HCT116 (cell line): ENCODE measurements around the gene CD44. TPM values are rescaled to one million over a fixed set of nuclear protein-coding genes. Genes with fewer than 3 reads are reported as not detected.
A peak's percentile ranks its signal among the peaks of the same experiment; 100 is the strongest.

ENCODE experiments used
- ATAC-seq: fragments of 200-7000 bp; cut with Tn5 transposase; 2 replicates; pipeline ENCODE4 v1.9.1; 2020; ENCODE audit warnings: mild to moderate bottlenecking, moderate library complexity
- BruUV-seq: library from RNA; stranded (reverse); fragments of 400-500 nt; replicated peaks from 2 replicates; lab custom pipeline; 2021; lab: Mats Ljungman, UMichigan
- CTCF ChIA-PET: fragments of 300-600 bp; sonication (Branson Sonifier 250); formaldehyde crosslinking; loops from one replicate; lab custom pipeline; 2021; ENCODE audit warnings: antibody characterized with exemption; lab: Charles Lee
- POLR2A ChIA-PET: fragments of 300-600, 350-600 bp; sonication (Branson Sonifier 250); formaldehyde crosslinking; loops from one replicate; lab custom pipeline; 2021; ENCODE audit warnings: antibody characterized with exemption; lab: Charles Lee
- RAD21 ChIA-PET, 2 experiments: fragments of 300-600 bp; sonication (Branson Sonifier 250); formaldehyde crosslinking; loops; one replicate each; lab custom pipeline; 2023; ENCODE audit warnings: low total read pairs in 2 of 2; ENCODE audit not compliant: uncharacterized antibody in 2 of 2, unreplicated experiment in 2 of 2, low non-redundant PET in 1 of 2; lab: Charles Lee
- DNase-seq: peaks from one replicate; pipeline ENCODE4 v3.0.0-alpha.2; 2010; ENCODE audit warnings: low read depth, low spot score
- H2AFZ ChIP-seq: fragments of 200-600 bp; shearing (Covaris generic), sonication (generic); 2 replicates; pipeline ENCODE4 v1.6.1; 2017; ENCODE audit warnings: low read depth, mixed run types, mixed read lengths, antibody characterized with exemption, low read length; ENCODE audit not compliant: poor library complexity, severe bottlenecking
- H3K27ac ChIP-seq: 2 replicates; pipeline ENCODE4 v1.5.1; 2012; ENCODE audit warnings: low read depth, low read length
- H3K27me3 ChIP-seq: fragments of 200-600 bp; sonication (generic); 2 replicates; pipeline ENCODE4 v1.6.1; 2016; ENCODE audit warnings: mixed run types, low read length, mixed read lengths; ENCODE audit not compliant: insufficient read depth
- H3K36me3 ChIP-seq, 2 experiments: fragments of 200-500 bp in 1 of 2; fragments of 200-600 bp in 1 of 2; sonication (Bioruptor generic) in 1 of 2; sonication (generic) in 1 of 2; 2 replicates each; pipeline versions ENCODE4 v1.5.1 to v1.6.1; 2014 to 2016; ENCODE audit warnings: low read length in 2 of 2, inconsistent platforms in 1 of 2, mixed read lengths in 1 of 2, mixed run types in 1 of 2; ENCODE audit not compliant: insufficient read depth in 2 of 2, control insufficient read depth in 1 of 2
- H3K4me1 ChIP-seq, 2 experiments: fragments of 200-600 bp in 1 of 2; sonication (generic) in 1 of 2; 2 replicates each; pipeline versions ENCODE4 v1.5.1 to v1.6.1; 2012 to 2017; ENCODE audit warnings: low read length in 2 of 2, inconsistent platforms in 1 of 2, mild to moderate bottlenecking in 1 of 2, mixed read lengths in 1 of 2, mixed run types in 1 of 2, moderate library complexity in 1 of 2; ENCODE audit not compliant: insufficient read depth in 2 of 2, control insufficient read depth in 1 of 2
- H3K4me2 ChIP-seq: fragments of 200-600 bp; sonication (generic); 2 replicates; pipeline ENCODE4 v1.6.1; 2017; ENCODE audit warnings: mixed run types, low read length, mixed read lengths
- H3K4me3 ChIP-seq, 2 experiments: fragments of 200-600 bp in 1 of 2; sonication (generic) in 1 of 2; replicated peaks in 1 of 2; 2 replicates each; pipeline ENCODE4 v1.5.1; 2011 to 2016; ENCODE audit warnings: low read length in 2 of 2, control low read depth in 1 of 2, low read depth in 1 of 2, mild to moderate bottlenecking in 1 of 2, mixed read lengths in 1 of 2, mixed run types in 1 of 2
- H3K79me2 ChIP-seq: fragments of 200-600 bp; sonication (generic); 2 replicates; pipeline ENCODE4 v1.6.1; 2017; ENCODE audit warnings: mild to moderate bottlenecking, mixed run types, low read length, moderate library complexity, mixed read lengths; ENCODE audit not compliant: insufficient read depth
- H3K9ac ChIP-seq: fragments of 200-600 bp; sonication (generic); 2 replicates; pipeline ENCODE4 v1.6.1; 2016; ENCODE audit warnings: low read length, mixed read lengths
- H3K9me2 ChIP-seq: fragments of 200-600 bp; sonication (generic), shearing (Covaris generic); 2 replicates; pipeline ENCODE4 v1.6.1; 2017; ENCODE audit warnings: mixed run types, mild to moderate bottlenecking, moderate library complexity; ENCODE audit not compliant: insufficient read depth
- H3K9me3 ChIP-seq, 2 experiments: fragments of 200-500 bp in 1 of 2; fragments of 200-600 bp in 1 of 2; sonication (Bioruptor generic) in 1 of 2; sonication (generic) in 1 of 2; 2 replicates each; pipeline ENCODE4 v1.6.1; 2014 to 2017; ENCODE audit warnings: low read length in 2 of 2, mixed read lengths in 2 of 2, inconsistent platforms in 1 of 2, low read depth in 1 of 2, mild to moderate bottlenecking in 1 of 2, mixed run types in 1 of 2, moderate library complexity in 1 of 2; ENCODE audit not compliant: control insufficient read depth in 1 of 2, insufficient read depth in 1 of 2
- H4K20me1 ChIP-seq: fragments of 200-600 bp; sonication (generic), shearing (Covaris generic); 2 replicates; pipeline ENCODE4 v1.6.1; 2017; ENCODE audit warnings: mixed run types, mild to moderate bottlenecking, moderate library complexity; ENCODE audit not compliant: insufficient read depth
- EGR1 ChIP-seq: IDR thresholded peaks from 2 replicates; pipeline ENCODE4 v1.6.1; 2012; ENCODE audit warnings: low read depth
- ELF1 ChIP-seq: IDR thresholded peaks from 2 replicates; pipeline ENCODE4 v1.6.1; 2012; ENCODE audit warnings: low read depth, borderline replicate concordance
- EZH2phosphoT487 ChIP-seq: fragments of 200-600 bp; IDR thresholded peaks from 2 replicates; pipeline ENCODE4 v1.6.1; 2018; ENCODE audit warnings: antibody characterized with exemption, borderline replicate concordance
- JUND ChIP-seq: IDR thresholded peaks from 2 replicates; pipeline ENCODE4 v1.6.1; 2012
- POLR2A ChIP-seq: IDR thresholded peaks from 2 replicates; pipeline ENCODE4 v1.7.0; 2011; ENCODE audit warnings: borderline replicate concordance; ENCODE audit not compliant: insufficient read depth, insufficient read length; ENCODE audit errors: extremely low read depth
- RAD21 ChIP-seq: IDR thresholded peaks from 2 replicates; pipeline ENCODE4 v1.6.1; 2012; ENCODE audit warnings: low read depth, mild to moderate bottlenecking
- SRF ChIP-seq: IDR thresholded peaks from 2 replicates; pipeline ENCODE4 v1.6.1; 2012; ENCODE audit warnings: low read depth
- TCF7L2 ChIP-seq: IDR thresholded peaks from 2 replicates; pipeline ENCODE4 v1.7.0; 2011; ENCODE audit warnings: borderline replicate concordance, inconsistent platforms; ENCODE audit not compliant: insufficient read depth, insufficient read length; ENCODE audit errors: extremely low read depth
- YY1 ChIP-seq: IDR thresholded peaks from 2 replicates; pipeline ENCODE4 v1.6.1; 2011; ENCODE audit warnings: low read length, low read depth, moderate library complexity, mild to moderate bottlenecking; ENCODE audit not compliant: insufficient replicate concordance; ENCODE audit errors: extremely low read depth
- intact Hi-C: fragments of 100-400 bp; cut with micrococcal nuclease; formaldehyde crosslinking; loops from 2 replicates; pipeline ENCODE4 v1.10.0; 2022
- total RNA-seq: library from RNA; stranded (reverse); gene quantifications from one replicate; pipeline ENCODE4 v1.2.1, GENCODE V29; 2021; ENCODE audit not compliant: unreplicated experiment
- TF ChIP-seq, protein P1 (sequence below), 3 experiments: fragments of 200-600 bp in 1 of 3; sonication (generic) in 1 of 3; IDR thresholded peaks in 2 of 3; conservative IDR thresholded peaks in 1 of 3; 2 replicates each; pipeline ENCODE4 v1.5.1; 2012 to 2017; ENCODE audit warnings: low read depth in 2 of 3, low read length in 2 of 3, antibody characterized with exemption in 1 of 3, borderline replicate concordance in 1 of 3, control low read depth in 1 of 3, mild to moderate bottlenecking in 1 of 3, mixed read lengths in 1 of 3, mixed run types in 1 of 3, moderate library complexity in 1 of 3; ENCODE audit not compliant: insufficient read depth in 1 of 3
- TF ChIP-seq, protein P2 (sequence below): IDR thresholded peaks from 2 replicates; pipeline ENCODE4 v1.6.1; 2012
- TF ChIP-seq, protein P3 (sequence below): IDR thresholded peaks from 2 replicates; pipeline ENCODE4 v1.6.1; 2011; ENCODE audit warnings: mild to moderate bottlenecking, low read length, moderate library complexity; ENCODE audit not compliant: insufficient replicate concordance; ENCODE audit errors: extremely low read depth
- TF ChIP-seq, protein P4 (sequence below): IDR thresholded peaks from 2 replicates; pipeline ENCODE4 v1.6.1; 2012

The CD44 gene
- total RNA-seq, 1 experiment from 2014 or later, result 742 TPM

DNA sequence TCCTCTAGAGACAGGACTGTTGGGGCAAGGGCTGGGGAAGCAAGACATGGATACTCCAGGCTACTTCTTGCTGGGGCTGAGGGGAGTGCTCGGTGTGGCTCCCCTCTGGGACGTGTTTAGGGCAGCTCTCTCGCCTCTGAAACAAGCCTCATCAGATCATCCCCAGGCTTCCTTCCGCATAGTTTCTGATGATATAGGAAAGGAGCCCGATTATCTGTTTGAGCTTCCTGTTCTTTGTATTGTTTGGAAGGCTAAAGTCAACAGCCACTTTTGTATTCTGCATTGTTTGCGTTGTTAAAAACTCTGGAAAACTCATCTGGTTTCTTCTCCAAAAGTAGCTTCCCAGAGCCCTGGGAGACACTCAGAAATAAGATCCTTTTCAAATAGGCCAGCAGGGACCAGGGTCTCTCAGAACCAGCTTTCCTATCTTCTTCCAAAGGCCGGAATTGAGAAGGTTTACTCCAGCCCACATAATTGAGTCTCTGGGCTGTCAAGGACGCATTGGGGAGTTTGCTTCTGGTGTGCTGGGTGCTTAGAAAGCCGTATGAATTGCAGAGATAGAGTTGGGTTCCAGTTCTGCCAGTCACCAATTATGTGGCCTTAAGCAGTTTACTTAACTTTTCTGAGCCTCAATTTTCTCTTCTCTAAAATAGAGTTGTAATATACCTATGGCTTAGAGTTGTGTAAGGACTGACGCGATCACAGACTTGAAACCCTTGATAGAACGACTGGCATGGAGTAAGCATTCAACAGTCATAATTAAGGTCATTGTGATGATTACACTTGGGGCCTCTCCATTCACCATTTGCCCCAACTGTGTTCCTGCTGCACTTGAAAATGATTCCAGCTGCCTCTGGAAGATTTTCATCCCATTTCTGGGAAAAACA is 19.1 kb downstream of the CD44 start:
- Histone ChIP-seq H3K27ac (peak overlapping the region; percentile 34; the same call in 1 of the 2 replicates), H4K20me1 (peaks cover 21% of the 10 kb centered on the region; the same call in 1 of the 2 replicates), H3K9me3 (no peaks in the 10 kb centered on the region), H3K4me2 (peak overlapping the region; percentile 24; the same call in 1 of the 2 replicates), H3K4me1 (peaks cover 57 to 85% of the 10 kb centered on the region in 2 experiments), H3K9me2 (no peaks in the 10 kb centered on the region), H3K27me3 (no peaks in the 10 kb centered on the region), H3K4me3 (no peak overlapping the region), H2AFZ (no peak overlapping the region), H3K36me3 (peaks cover 2 to 9% of the 10 kb centered on the region in 2 experiments; a peak in 1 of 4 replicates), H3K79me2 (peaks cover 100% of the 10 kb centered on the region), H3K9ac (no peak overlapping the region)
- BruUV-seq, result no TSS peak
- intact Hi-C loops, result no loop called here
- ChIA-PET CTCF (no interaction called here), POLR2A (interaction anchor here (0.7 kb wide), 1 partner anchor 233 kb away, joined by 3 read pairs; no protein-coding TSS in a partner anchor), RAD21 (no interaction called here)
- ATAC-seq (no peak), DNase-seq (no peak)
- TF ChIP-seq, protein P1, sequence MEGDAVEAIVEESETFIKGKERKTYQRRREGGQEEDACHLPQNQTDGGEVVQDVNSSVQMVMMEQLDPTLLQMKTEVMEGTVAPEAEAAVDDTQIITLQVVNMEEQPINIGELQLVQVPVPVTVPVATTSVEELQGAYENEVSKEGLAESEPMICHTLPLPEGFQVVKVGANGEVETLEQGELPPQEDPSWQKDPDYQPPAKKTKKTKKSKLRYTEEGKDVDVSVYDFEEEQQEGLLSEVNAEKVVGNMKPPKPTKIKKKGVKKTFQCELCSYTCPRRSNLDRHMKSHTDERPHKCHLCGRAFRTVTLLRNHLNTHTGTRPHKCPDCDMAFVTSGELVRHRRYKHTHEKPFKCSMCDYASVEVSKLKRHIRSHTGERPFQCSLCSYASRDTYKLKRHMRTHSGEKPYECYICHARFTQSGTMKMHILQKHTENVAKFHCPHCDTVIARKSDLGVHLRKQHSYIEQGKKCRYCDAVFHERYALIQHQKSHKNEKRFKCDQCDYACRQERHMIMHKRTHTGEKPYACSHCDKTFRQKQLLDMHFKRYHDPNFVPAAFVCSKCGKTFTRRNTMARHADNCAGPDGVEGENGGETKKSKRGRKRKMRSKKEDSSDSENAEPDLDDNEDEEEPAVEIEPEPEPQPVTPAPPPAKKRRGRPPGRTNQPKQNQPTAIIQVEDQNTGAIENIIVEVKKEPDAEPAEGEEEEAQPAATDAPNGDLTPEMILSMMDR (IDR thresholded peaks at IDR 0.05 in 2 of 3, conservative IDR thresholded peaks at IDR 0.05 in 1 of 3; ENCODE audit: borderline replicate concordance in 1 of 3, insufficient read depth in 1 of 3, low read depth in 2 of 3, low read length in 2 of 3), result no peak
- TF ChIP-seq JUND, result no peak
- TF ChIP-seq, protein P2, sequence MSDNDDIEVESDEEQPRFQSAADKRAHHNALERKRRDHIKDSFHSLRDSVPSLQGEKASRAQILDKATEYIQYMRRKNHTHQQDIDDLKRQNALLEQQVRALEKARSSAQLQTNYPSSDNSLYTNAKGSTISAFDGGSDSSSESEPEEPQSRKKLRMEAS, result no peak
- TF ChIP-seq, protein P3, sequence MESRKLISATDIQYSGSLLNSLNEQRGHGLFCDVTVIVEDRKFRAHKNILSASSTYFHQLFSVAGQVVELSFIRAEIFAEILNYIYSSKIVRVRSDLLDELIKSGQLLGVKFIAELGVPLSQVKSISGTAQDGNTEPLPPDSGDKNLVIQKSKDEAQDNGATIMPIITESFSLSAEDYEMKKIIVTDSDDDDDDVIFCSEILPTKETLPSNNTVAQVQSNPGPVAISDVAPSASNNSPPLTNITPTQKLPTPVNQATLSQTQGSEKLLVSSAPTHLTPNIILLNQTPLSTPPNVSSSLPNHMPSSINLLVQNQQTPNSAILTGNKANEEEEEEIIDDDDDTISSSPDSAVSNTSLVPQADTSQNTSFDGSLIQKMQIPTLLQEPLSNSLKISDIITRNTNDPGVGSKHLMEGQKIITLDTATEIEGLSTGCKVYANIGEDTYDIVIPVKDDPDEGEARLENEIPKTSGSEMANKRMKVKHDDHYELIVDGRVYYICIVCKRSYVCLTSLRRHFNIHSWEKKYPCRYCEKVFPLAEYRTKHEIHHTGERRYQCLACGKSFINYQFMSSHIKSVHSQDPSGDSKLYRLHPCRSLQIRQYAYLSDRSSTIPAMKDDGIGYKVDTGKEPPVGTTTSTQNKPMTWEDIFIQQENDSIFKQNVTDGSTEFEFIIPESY, result no peak
- TF ChIP-seq YY1, result no peak
- TF ChIP-seq RAD21, result no peak
- TF ChIP-seq TCF7L2, result no peak
- no peak for TF ChIP-seq SRF
- no peak for TF ChIP-seq EGR1
- no peak for TF ChIP-seq POLR2A
- no peak for TF ChIP-seq ELF1
- TF ChIP-seq, protein P4, sequence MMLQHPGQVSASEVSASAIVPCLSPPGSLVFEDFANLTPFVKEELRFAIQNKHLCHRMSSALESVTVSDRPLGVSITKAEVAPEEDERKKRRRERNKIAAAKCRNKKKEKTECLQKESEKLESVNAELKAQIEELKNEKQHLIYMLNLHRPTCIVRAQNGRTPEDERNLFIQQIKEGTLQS, result no peak
- no peak for TF ChIP-seq EZH2phosphoT487
